IPS-18a (cell line): Measurements from ENCODE around the gene SFR1.

Experiments
- H3K27ac ChIP-seq: one replicate; pipeline ENCODE4 v1.5.1; 2013; ENCODE audit warnings: low read length
- H3K27me3 ChIP-seq: one replicate; pipeline ENCODE4 v1.6.1; 2013; ENCODE audit warnings: mild to moderate bottlenecking, low read length; ENCODE audit not compliant: control insufficient read depth, insufficient read depth
- H3K36me3 ChIP-seq: one replicate; pipeline ENCODE4 v1.6.1; 2013; ENCODE audit warnings: low read depth, low read length; ENCODE audit not compliant: control insufficient read depth
- H3K4me1 ChIP-seq: one replicate; pipeline ENCODE4 v1.6.1; 2013; ENCODE audit warnings: low read depth, low read length; ENCODE audit not compliant: control insufficient read depth
- H3K4me3 ChIP-seq: one replicate; pipeline ENCODE4 v1.5.1; 2013; ENCODE audit warnings: low read length
- H3K9ac ChIP-seq: one replicate; pipeline ENCODE4 v1.6.1; 2013; ENCODE audit warnings: mild to moderate bottlenecking, low read length, moderate library complexity
- H3K9me3 ChIP-seq: one replicate; pipeline ENCODE4 v1.6.1; 2013; ENCODE audit warnings: low read depth, low read length; ENCODE audit not compliant: control insufficient read depth

The SFR1 gene, protein sequence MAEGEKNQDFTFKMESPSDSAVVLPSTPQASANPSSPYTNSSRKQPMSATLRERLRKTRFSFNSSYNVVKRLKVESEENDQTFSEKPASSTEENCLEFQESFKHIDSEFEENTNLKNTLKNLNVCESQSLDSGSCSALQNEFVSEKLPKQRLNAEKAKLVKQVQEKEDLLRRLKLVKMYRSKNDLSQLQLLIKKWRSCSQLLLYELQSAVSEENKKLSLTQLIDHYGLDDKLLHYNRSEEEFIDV

GRCh38 chr10:104121485-104122224 is at the start of gene SFR1:
TSS of gene SFR1 (plus strand) at chr10:104122171. CDS start at chr10:104122184, 13 bp downstream.
- Histone ChIP-seq H3K4me1 (peaks cover 11% of the 10 kb centered on the region), H3K9me3 (no peaks in the 10 kb centered on the region)

DNA sequence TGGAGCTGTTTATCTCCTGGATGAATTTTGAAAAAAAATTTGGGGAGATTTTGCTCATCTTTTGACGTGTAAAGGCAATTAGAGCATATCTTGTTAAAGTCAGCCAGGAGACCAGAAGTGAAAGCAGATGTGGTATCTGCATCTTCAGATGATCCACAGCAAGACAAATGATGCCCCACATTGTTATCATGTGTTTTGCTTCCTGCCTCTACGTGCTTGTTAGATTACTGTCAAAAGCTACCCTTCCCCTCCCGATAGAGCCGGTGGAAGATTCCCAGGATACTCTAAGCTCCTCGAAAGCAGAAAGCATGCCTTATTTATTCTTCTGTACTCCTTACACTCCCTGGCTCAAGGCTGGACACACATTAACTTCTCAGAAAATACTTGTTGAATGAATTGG is 49.2 kb upstream of the SFR1 start:
- peaks cover 37% of the 10 kb centered on the region for H3K4me1 ChIP-seq
- H3K27ac ChIP-seq = no peak overlapping the region
- H3K4me3 ChIP-seq = no peak overlapping the region
- no peaks in the 10 kb centered on the region for H3K36me3 ChIP-seq
- no peak overlapping the region for H3K9ac ChIP-seq
- no peaks in the 10 kb centered on the region for H3K9me3 ChIP-seq
- H3K27me3 ChIP-seq = no peaks in the 10 kb centered on the region

More at GRCh38 chr10:104121485-104122224, at the start of gene SFR1:
- Histone ChIP-seq H3K4me3 (peak within 1 kb of the TSS; percentile 96), H3K27me3 (no peaks in the 10 kb centered on the region), H3K27ac (peak within 1 kb of the TSS; percentile 99), H3K36me3 (peaks cover 3% of the 10 kb centered on the region), H3K9ac (peak within 1 kb of the TSS; percentile 100)

DNA sequence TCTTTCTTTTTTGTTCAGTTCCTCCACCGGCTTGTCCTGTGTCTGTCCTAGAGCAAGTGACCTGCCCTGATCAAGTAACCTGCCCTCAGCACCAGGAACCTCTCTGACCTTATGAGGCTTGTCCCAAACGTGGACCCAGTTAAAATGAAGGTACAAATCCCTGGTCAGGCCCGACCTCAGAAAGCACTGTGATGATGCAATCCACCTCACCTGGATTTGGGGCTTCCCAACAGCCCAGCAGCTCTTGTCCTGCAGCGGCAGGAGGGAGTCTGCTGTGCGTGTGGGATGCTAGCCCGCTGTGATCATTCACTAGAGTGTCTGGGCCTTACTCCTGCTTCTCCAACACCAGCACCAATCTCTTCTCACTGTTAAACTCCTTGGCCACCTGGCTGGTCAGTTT is 47.5 kb upstream of the SFR1 start:
- Histone ChIP-seq H3K27ac (no peak overlapping the region), H3K36me3 (no peaks in the 10 kb centered on the region), H3K9me3 (no peaks in the 10 kb centered on the region), H3K9ac (no peak overlapping the region), H3K27me3 (no peaks in the 10 kb centered on the region), H3K4me3 (no peak overlapping the region), H3K4me1 (peaks cover 24% of the 10 kb centered on the region)

DNA sequence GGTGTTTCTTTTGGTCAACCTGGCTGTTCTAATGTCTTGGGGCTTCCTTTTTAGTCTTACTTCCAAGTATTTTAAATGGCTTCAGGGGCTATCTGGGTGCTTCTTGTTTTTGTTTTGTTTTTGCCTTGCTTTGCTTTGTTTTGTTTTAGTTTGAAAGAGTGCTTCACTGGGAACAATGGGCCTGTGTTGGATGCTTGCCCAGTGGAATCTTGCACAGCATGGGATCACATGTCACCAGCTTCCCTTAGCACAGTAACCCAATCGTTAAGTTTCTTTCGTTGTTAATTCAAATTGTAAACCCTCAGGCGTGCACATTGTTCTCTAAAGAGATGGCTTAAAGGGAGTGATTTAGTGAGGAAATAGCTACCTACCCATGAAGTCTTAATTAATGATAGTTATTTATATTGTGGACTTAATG is 45.2 kb upstream of the SFR1 start:
- Histone ChIP-seq H3K9me3 (no peaks in the 10 kb centered on the region), H3K36me3 (no peaks in the 10 kb centered on the region), H3K27ac (peak overlapping the region; percentile 2), H3K9ac (no peak overlapping the region), H3K4me3 (no peak overlapping the region), H3K4me1 (peaks cover 30% of the 10 kb centered on the region), H3K27me3 (no peaks in the 10 kb centered on the region)

DNA sequence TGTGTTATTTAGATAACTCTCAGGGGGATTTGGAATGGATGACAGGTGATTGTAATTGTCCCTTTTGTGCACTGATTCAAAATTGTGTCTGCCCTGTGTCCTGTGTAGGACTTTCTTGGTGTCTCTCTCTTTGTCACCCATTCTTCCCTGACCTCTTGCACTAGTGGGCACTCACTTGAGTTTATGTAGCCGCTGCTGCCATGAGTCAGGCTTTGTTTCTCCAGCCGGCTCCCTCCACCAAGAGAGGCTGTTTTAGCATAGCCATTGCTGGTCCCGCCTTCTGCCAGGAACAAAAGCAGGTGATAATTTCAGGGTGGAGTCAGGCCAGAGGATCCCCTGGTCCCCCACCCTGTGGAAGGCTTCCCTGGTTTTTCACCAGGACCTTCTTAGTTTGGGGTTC is 44.7 kb upstream of the SFR1 start:
- Histone ChIP-seq H3K36me3 (no peaks in the 10 kb centered on the region), H3K9me3 (no peaks in the 10 kb centered on the region), H3K9ac (no peak overlapping the region), H3K27ac (no peak overlapping the region), H3K27me3 (no peaks in the 10 kb centered on the region), H3K4me3 (no peak overlapping the region), H3K4me1 (peaks cover 30% of the 10 kb centered on the region)

- Histone ChIP-seq H3K36me3 (no peaks in the 10 kb centered on the region), H3K9ac (no peak overlapping the region), H3K4me1 (peaks cover 30% of the 10 kb centered on the region), H3K27ac (no peak overlapping the region), H3K27me3 (no peaks in the 10 kb centered on the region), H3K4me3 (no peak overlapping the region), H3K9me3 (no peaks in the 10 kb centered on the region)
Observed at GRCh38 chr10:104077663-104078151, 44.3 kb upstream of the SFR1 start.

DNA sequence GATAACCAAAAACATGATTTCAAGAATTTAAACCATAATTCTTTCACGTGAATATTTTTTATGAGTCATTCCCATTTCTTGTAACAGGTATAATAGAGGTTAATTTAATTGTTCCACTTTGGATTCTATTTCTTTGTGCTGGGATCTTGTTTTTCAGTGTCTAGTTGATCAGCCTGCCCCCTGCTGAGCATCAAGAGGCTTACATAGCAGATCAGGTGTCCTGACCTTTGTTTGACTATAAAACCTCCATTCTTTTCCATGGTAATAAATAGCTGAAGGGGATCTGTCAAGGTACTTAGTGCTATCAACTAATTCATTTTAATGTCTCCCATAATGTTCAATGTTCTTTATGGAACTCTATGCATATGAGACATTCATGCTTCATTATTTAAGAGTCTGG is 41.2 kb upstream of the SFR1 start:
- no peak overlapping the region for H3K27ac ChIP-seq
- no peaks in the 10 kb centered on the region for H3K27me3 ChIP-seq
- no peak overlapping the region for H3K4me3 ChIP-seq
- peaks cover 30% of the 10 kb centered on the region for H3K4me1 ChIP-seq
- no peak overlapping the region for H3K9ac ChIP-seq
- H3K36me3 ChIP-seq = no peaks in the 10 kb centered on the region
- no peaks in the 10 kb centered on the region for H3K9me3 ChIP-seq

DNA sequence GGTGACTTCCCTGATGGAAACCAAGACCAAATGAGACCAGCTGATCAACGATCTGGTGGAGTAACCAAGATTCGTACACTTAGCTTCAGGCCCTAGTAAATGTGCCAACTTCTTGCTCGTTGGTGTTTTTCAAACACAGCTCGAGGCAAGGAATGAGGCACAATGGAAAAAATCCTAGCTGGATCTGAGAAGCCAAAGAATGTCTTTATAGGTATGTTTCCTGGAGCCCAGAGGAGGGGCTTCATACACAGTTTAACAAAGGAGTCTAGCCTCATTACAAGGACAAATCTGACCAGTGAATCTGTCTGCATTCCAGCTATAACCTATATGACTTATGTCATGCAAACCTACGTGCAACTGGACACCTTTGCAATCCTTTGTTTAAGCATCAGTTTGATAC is 40.0 kb upstream of the SFR1 start:
- Histone ChIP-seq H3K27me3 (no peaks in the 10 kb centered on the region), H3K4me1 (peaks cover 18% of the 10 kb centered on the region), H3K9ac (no peak overlapping the region), H3K36me3 (no peaks in the 10 kb centered on the region), H3K4me3 (no peak overlapping the region), H3K27ac (no peak overlapping the region), H3K9me3 (no peaks in the 10 kb centered on the region)

DNA sequence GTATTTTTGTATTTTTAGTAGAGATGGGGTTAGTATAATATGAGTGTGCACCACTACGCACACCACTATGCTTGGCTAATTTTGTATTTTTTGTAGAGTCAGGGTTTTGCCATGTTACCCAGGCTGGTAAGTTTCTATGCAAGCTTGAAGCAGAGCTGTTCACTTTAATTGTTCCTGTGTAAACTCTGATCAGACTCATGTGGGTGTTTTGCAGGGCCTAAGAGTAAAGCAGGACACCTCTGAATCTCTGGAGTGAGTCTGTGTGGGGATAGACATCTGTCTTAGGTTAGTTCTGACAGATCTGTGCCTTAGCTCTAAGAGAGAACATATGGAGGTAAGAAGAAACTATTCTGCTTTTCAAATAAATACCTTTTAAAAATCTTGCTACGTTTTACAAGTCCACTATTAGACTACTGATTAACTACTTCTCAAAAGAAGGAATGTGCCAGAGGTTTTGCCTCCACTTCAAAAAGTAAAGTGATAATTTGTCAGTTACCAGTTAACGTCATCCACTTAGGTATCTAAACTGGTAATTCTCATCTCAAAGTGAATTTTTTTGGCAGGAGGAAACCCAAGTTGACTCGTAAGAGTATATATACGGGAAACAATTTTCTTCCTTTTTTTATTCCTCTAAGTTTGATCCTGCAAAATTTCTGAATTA is 37.4 kb upstream of the SFR1 start:
- Histone ChIP-seq H3K9ac (no peak overlapping the region), H3K4me1 (peaks cover 7% of the 10 kb centered on the region), H3K36me3 (no peaks in the 10 kb centered on the region), H3K9me3 (no peaks in the 10 kb centered on the region), H3K4me3 (no peak overlapping the region), H3K27ac (no peak overlapping the region), H3K27me3 (no peaks in the 10 kb centered on the region)

GRCh38 chr10:104085801-104086400 is 36.1 kb upstream of the SFR1 start, which contains the start of gene COL17A1:
TSS of gene COL17A1 (minus strand) at chr10:104085880. CDS start at chr10:104080673, 5,207 bp downstream.
- peaks cover 8% of the 10 kb centered on the region for H3K4me1 ChIP-seq
- no peak within 1 kb of the TSS for H3K9ac ChIP-seq
- no peaks in the 10 kb centered on the region for H3K36me3 ChIP-seq
- H3K4me3 ChIP-seq = no peak within 1 kb of the TSS
- H3K9me3 ChIP-seq = no peaks in the 10 kb centered on the region
- H3K27ac ChIP-seq = no peak within 1 kb of the TSS
- H3K27me3 ChIP-seq = no peaks in the 10 kb centered on the region

- H3K4me3 ChIP-seq = no peak overlapping the region
- no peaks in the 10 kb centered on the region for H3K27me3 ChIP-seq
- H3K4me1 ChIP-seq = peaks cover 8% of the 10 kb centered on the region
- no peak overlapping the region for H3K27ac ChIP-seq
- H3K36me3 ChIP-seq = no peaks in the 10 kb centered on the region
- H3K9ac ChIP-seq = no peak overlapping the region
- no peaks in the 10 kb centered on the region for H3K9me3 ChIP-seq
Observed at GRCh38 chr10:104088239-104088638, 33.7 kb upstream of the SFR1 start.
